ENCODE results near the gene SYCP2. TPM values are rescaled to one million over a fixed set of nuclear protein-coding genes. Genes with fewer than 3 reads are reported as not detected.

SYCP2 gene
- total RNA-seq, 1 experiment from 2014 or later, result 0.70 TPM

DNA sequence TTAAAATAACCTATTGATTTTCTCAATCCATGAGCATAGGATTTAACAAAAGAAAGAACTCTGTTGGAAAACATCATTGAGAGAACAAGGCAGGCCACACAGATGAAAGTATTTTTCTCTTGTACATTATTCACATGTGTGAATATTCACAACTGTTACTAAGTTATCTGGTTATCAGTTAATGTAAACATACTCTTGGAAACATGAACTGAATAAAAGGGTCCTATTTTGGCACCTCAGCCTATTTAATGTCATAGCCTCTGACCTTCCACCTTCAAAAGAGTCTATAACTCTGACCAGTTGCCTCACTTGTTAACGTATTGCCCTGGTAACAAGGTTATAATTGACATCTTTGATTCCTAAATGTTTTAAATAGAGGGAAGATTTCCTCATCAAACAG, 8.1 kb downstream of the SYCP2 start:
- Histone ChIP-seq H3T11ph (ENCODE audit: low read length) (no peak overlapping the region), H2BK120ac (ENCODE audit: low read depth, low read length, poor library complexity, severe bottlenecking) (no peak overlapping the region), H2BK5ac (ENCODE audit: insufficient read length, low read length) (no peak overlapping the region), H2AFZ (ENCODE audit: low read length) (no peak overlapping the region), H3K23ac (ENCODE audit: insufficient read length, low read depth, low read length) (no peak overlapping the region), H2BK12ac (ENCODE audit: insufficient read length, low read depth, low read length) (no peak overlapping the region), H3K56ac (ENCODE audit: insufficient read length, low read depth, low read length) (no peak overlapping the region), H2BK15ac (ENCODE audit: low read depth, low read length) (no peak overlapping the region), H3K23me2 (ENCODE audit: insufficient read length, low read depth, low read length, poor library complexity, severe bottlenecking) (no peaks in the 10 kb centered on the region), H3K9ac (ENCODE audit: extremely low read depth, insufficient read length, low read length) (no peak overlapping the region), H3K9me3 (ENCODE audit: control insufficient read depth, low read depth, low read length) (no peaks in the 10 kb centered on the region), H4K91ac (ENCODE audit: insufficient read length, low read depth, low read length) (no peak overlapping the region), H4K20me1 (ENCODE audit: control insufficient read depth, insufficient read depth, insufficient read length) (no peaks in the 10 kb centered on the region), H3K4ac (ENCODE audit: low read depth, low read length) (no peak overlapping the region), H3K27me3 (ENCODE audit: insufficient read depth, low read length) (no peaks in the 10 kb centered on the region), H4K5ac (ENCODE audit: insufficient read length, low read depth, low read length) (no peak overlapping the region), H3K4me2 (ENCODE audit: insufficient read depth, insufficient read length, low read length) (no peak overlapping the region), H3K4me1 (ENCODE audit: insufficient read depth, low read length) (no peaks in the 10 kb centered on the region), H3K14ac (ENCODE audit: insufficient read depth, low read length) (no peak overlapping the region), H2BK20ac (ENCODE audit: low read depth, low read length, poor library complexity, severe bottlenecking) (no peak overlapping the region), H3K79me1 (ENCODE audit: insufficient read depth, low read depth, low read length, poor library complexity, severe bottlenecking) (no peaks in the 10 kb centered on the region), H2AK5ac (ENCODE audit: insufficient read length, low read length) (no peak overlapping the region), H4K8ac (replicated peaks; ENCODE audit: insufficient read length, low read depth, low read length) (no peak overlapping the region), H3K79me2 (ENCODE audit: insufficient read depth, low read length) (no peaks in the 10 kb centered on the region), H3K27ac (ENCODE audit: insufficient read length, low read depth, low read length) (no peak overlapping the region), H3K18ac (ENCODE audit: insufficient read length, low read depth, low read length) (no peak overlapping the region)
- H3K9me3 Mint-ChIP-seq, result no peaks in the 10 kb centered on the region
- peaks cover 2% of the 10 kb centered on the region for H3K27me3 Mint-ChIP-seq (ENCODE audit: low read depth)
- no CpG with 5 or more reads among the region's 1 CpG for WGBS (ENCODE audit: extremely low coverage, insufficient read length, low lambda C conversion rate)
- TF ChIP-seq, protein P1, sequence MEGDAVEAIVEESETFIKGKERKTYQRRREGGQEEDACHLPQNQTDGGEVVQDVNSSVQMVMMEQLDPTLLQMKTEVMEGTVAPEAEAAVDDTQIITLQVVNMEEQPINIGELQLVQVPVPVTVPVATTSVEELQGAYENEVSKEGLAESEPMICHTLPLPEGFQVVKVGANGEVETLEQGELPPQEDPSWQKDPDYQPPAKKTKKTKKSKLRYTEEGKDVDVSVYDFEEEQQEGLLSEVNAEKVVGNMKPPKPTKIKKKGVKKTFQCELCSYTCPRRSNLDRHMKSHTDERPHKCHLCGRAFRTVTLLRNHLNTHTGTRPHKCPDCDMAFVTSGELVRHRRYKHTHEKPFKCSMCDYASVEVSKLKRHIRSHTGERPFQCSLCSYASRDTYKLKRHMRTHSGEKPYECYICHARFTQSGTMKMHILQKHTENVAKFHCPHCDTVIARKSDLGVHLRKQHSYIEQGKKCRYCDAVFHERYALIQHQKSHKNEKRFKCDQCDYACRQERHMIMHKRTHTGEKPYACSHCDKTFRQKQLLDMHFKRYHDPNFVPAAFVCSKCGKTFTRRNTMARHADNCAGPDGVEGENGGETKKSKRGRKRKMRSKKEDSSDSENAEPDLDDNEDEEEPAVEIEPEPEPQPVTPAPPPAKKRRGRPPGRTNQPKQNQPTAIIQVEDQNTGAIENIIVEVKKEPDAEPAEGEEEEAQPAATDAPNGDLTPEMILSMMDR (conservative IDR thresholded peaks at IDR 0.05), result no peak
- no peaks in the 10 kb centered on the region for H3K36me3 Mint-ChIP-seq (ENCODE audit: insufficient read depth in 1 of 3, low read depth in 3 of 3)
- H3K27ac Mint-ChIP-seq, result no peak overlapping the region
- no peak overlapping the region for H3K4me3 Mint-ChIP-seq
- H3K4me1 Mint-ChIP-seq, result peaks cover 0 to 7% of the 10 kb centered on the region in 2 experiments; a peak in 2 of 4 replicates
- no peak for DNase-seq

Measured in H9 (cell line).